Neural progenitor cell (in vitro differentiated cells): ENCODE results near the gene LCP1. TPM values are rescaled to one million over a fixed set of nuclear protein-coding genes. Genes with fewer than 3 reads are reported as not detected.

Source experiments
- DNase-seq: peaks from one replicate; pipeline ENCODE4 v3.0.0-alpha.2; 2016; ENCODE audit warnings: low spot score
- H2AFZ ChIP-seq: fragments of 200-600 bp; sonication (generic); replicated peaks from 2 replicates; pipeline ENCODE4 v1.6.1; 2016; ENCODE audit warnings: antibody characterized with exemption
- H3F3A ChIP-seq: fragments of 200-600 bp; sonication (generic); 2 replicates; pipeline ENCODE4 v1.6.1; 2016; ENCODE audit warnings: antibody characterized with exemption, low read depth
- H3K27ac ChIP-seq: fragments of 200-600 bp; sonication (generic); 2 replicates; pipeline ENCODE4 v1.5.1; 2016; ENCODE audit warnings: mild to moderate bottlenecking
- H3K27me3 ChIP-seq: fragments of 200-600 bp; sonication (generic); 2 replicates; pipeline ENCODE4 v1.6.1; 2016; ENCODE audit warnings: mild to moderate bottlenecking, moderate library complexity
- H3K36me3 ChIP-seq: fragments of 200-600 bp; sonication (generic); 2 replicates; pipeline ENCODE4 v1.5.1; 2016
- H3K4me1 ChIP-seq: fragments of 200-600 bp; sonication (generic); 2 replicates; pipeline ENCODE4 v1.6.1; 2016; ENCODE audit warnings: mixed run types
- H3K4me2 ChIP-seq: fragments of 200-600 bp; sonication (generic); 2 replicates; pipeline ENCODE4 v1.6.1; 2016
- H3K4me3 ChIP-seq: fragments of 200-600 bp; sonication (generic); 2 replicates; pipeline ENCODE4 v1.5.1; 2016
- H3K79me2 ChIP-seq: fragments of 200-600 bp; sonication (generic); 2 replicates; pipeline ENCODE4 v1.6.1; 2016; ENCODE audit warnings: low read depth
- H3K9ac ChIP-seq: fragments of 200-600 bp; sonication (generic); 2 replicates; pipeline ENCODE4 v1.6.1; 2016
- H3K9me3 ChIP-seq: fragments of 200-600 bp; sonication (generic); 2 replicates; pipeline ENCODE4 v1.5.1; 2016; ENCODE audit warnings: low read depth
- H4K20me1 ChIP-seq: fragments of 200-600 bp; sonication (generic); 2 replicates; pipeline ENCODE4 v1.6.1; 2016; ENCODE audit warnings: low read depth
- H3K27ac Mint-ChIP-seq: 3 replicates; pipeline ENCODE4 v1.8.0; 2021; ENCODE audit warnings: mixed read lengths
- H3K27me3 Mint-ChIP-seq: 2 replicates; pipeline ENCODE4 v1.8.0; 2022; ENCODE audit warnings: low read depth, mild to moderate bottlenecking, inconsistent platforms, moderate library complexity, mixed read lengths; ENCODE audit not compliant: insufficient read depth
- H3K36me3 Mint-ChIP-seq: 3 replicates; pipeline ENCODE4 v1.8.0; 2021; ENCODE audit warnings: mixed read lengths
- H3K4me1 Mint-ChIP-seq: 3 replicates; pipeline ENCODE4 v1.8.0; 2021; ENCODE audit warnings: mixed read lengths
- H3K4me3 Mint-ChIP-seq: 3 replicates; pipeline ENCODE4 v1.8.0; 2021; ENCODE audit warnings: mild to moderate bottlenecking, moderate library complexity, mixed read lengths
- H3K9me3 Mint-ChIP-seq: 3 replicates; pipeline ENCODE4 v1.8.0; 2020; ENCODE audit warnings: mixed read lengths
- CTCF ChIP-seq: fragments of 200-600 bp; sonication (generic); IDR thresholded peaks from 2 replicates; pipeline ENCODE4 v1.5.1; 2017; ENCODE audit warnings: antibody characterized with exemption, mild to moderate bottlenecking
- EZH2 ChIP-seq: fragments of 200-600 bp; sonication (generic); IDR thresholded peaks from 2 replicates; pipeline ENCODE4 v1.6.1; 2017; ENCODE audit warnings: antibody characterized with exemption, mild to moderate bottlenecking, moderate library complexity
- EZH2phosphoT487 ChIP-seq: fragments of 200-600 bp; sonication (generic); IDR thresholded peaks from 2 replicates; pipeline ENCODE4 v1.6.1; 2017; ENCODE audit warnings: antibody characterized with exemption
- total RNA-seq: library from RNA; depleted of rRNA; stranded (reverse); fragments of >200 nt; gene quantifications from 2 replicates; pipeline ENCODE4 v1.2.3, GENCODE V29; 2015; ENCODE audit warnings: low replicate concordance

Gene LCP1
- total RNA-seq, 1 donor from 2014 or later, result 2.2 TPM

DNA sequence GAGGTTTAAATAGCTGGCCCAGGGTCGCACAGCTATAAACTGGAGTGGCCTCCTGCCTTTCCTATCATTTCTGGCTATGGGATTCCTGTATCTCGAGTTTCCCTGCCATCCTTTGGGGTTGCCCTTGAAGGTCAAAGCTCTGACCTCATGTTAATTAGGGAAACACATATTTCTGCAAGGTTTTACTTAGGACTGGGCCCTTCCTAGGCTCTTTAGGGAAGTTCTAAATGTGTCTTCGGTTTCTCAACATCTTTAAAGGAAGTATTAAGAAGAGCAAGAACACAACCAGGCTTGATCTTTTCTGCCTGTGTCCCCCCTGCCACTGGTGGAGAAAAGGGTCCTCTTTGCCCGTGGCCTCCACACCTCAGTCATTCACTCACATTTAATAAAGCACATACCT lies 10.8 kb downstream of the LCP1 start:
- no peak overlapping the region for H3K4me3 ChIP-seq
- H3K27ac ChIP-seq, result no peak overlapping the region
- no peaks in the 10 kb centered on the region for H3F3A ChIP-seq
- H4K20me1 ChIP-seq, result no peaks in the 10 kb centered on the region
- Mint-ChIP-seq H3K27ac (peak overlapping the region; percentile 70), H3K4me1 (peaks cover 23% of the 10 kb centered on the region), H3K4me3 (no peak overlapping the region), H3K36me3 (no peaks in the 10 kb centered on the region), H3K27me3 (peaks cover 11% of the 10 kb centered on the region), H3K9me3 (no peaks in the 10 kb centered on the region)
- H3K4me2 ChIP-seq, result peak overlapping the region; percentile 47
- no peak for DNase-seq
- H3K4me1 ChIP-seq, result peaks cover 14% of the 10 kb centered on the region
- no peak overlapping the region for H2AFZ ChIP-seq
- H3K36me3 ChIP-seq, result no peaks in the 10 kb centered on the region
- H3K27me3 ChIP-seq, result peaks cover 9% of the 10 kb centered on the region
- no peaks in the 10 kb centered on the region for H3K9me3 ChIP-seq
- no peaks in the 10 kb centered on the region for H3K79me2 ChIP-seq
- no peak overlapping the region for H3K9ac ChIP-seq
- TF ChIP-seq EZH2phosphoT487 (no peak), CTCF (no peak), EZH2 (no peak)

GRCh38 chr13:46170687-46171086 lies 11.3 kb downstream of the LCP1 start:
- TF ChIP-seq CTCF (peak; percentile 9), EZH2 (no peak)
- no peaks in the 10 kb centered on the region for H3K9me3 Mint-ChIP-seq
- DNase-seq, result no peak

GRCh38 chr13:46170268-46170667 lies 11.7 kb downstream of the LCP1 start:
- peaks cover 11% of the 10 kb centered on the region for H3K27me3 Mint-ChIP-seq
- H3K4me1 ChIP-seq, result peaks cover 14% of the 10 kb centered on the region
- no peak overlapping the region for H2AFZ ChIP-seq
- peaks cover 9% of the 10 kb centered on the region for H3K27me3 ChIP-seq
- H4K20me1 ChIP-seq, result no peaks in the 10 kb centered on the region
- H3K27ac Mint-ChIP-seq, result no peak overlapping the region
- H3K9me3 Mint-ChIP-seq, result no peaks in the 10 kb centered on the region
- H3K4me1 Mint-ChIP-seq, result peaks cover 23% of the 10 kb centered on the region
- no peaks in the 10 kb centered on the region for H3K9me3 ChIP-seq
- H3K36me3 ChIP-seq, result no peaks in the 10 kb centered on the region
- no peak for DNase-seq
- no peak overlapping the region for H3K9ac ChIP-seq
- no peaks in the 10 kb centered on the region for H3K79me2 ChIP-seq
- H3K4me2 ChIP-seq, result peak overlapping the region; percentile 47
- H3K4me3 ChIP-seq, result no peak overlapping the region
- TF ChIP-seq EZH2, result no peak
- no peak for TF ChIP-seq EZH2phosphoT487
- TF ChIP-seq CTCF, result no peak
- no peaks in the 10 kb centered on the region for H3F3A ChIP-seq
- no peak overlapping the region for H3K4me3 Mint-ChIP-seq
- no peak overlapping the region for H3K27ac ChIP-seq
- no peaks in the 10 kb centered on the region for H3K36me3 Mint-ChIP-seq

More at GRCh38 chr13:46170687-46171086, 11.3 kb downstream of the LCP1 start:
- no peaks in the 10 kb centered on the region for H3F3A ChIP-seq
- peaks cover 9% of the 10 kb centered on the region for H3K27me3 ChIP-seq
- no peaks in the 10 kb centered on the region for H3K36me3 ChIP-seq
- H3K4me3 Mint-ChIP-seq, result no peak overlapping the region
- H2AFZ ChIP-seq, result no peak overlapping the region
- H3K36me3 Mint-ChIP-seq, result no peaks in the 10 kb centered on the region
- no peak overlapping the region for H3K9ac ChIP-seq
- peaks cover 11% of the 10 kb centered on the region for H3K27me3 Mint-ChIP-seq
- H3K27ac Mint-ChIP-seq, result no peak overlapping the region
- H3K4me1 Mint-ChIP-seq, result peaks cover 23% of the 10 kb centered on the region
- H4K20me1 ChIP-seq, result no peaks in the 10 kb centered on the region
- H3K4me1 ChIP-seq, result peaks cover 14% of the 10 kb centered on the region
- peak overlapping the region; percentile 47 for H3K4me2 ChIP-seq
- H3K79me2 ChIP-seq, result no peaks in the 10 kb centered on the region
- no peaks in the 10 kb centered on the region for H3K9me3 ChIP-seq
- H3K4me3 ChIP-seq, result no peak overlapping the region
- no peak overlapping the region for H3K27ac ChIP-seq
